ENCODE measurements around the gene RNLS.
"Not testable (repeated sequence)": the region's sequence is repeated elsewhere in the genome, so short reads cannot be mapped to it uniquely, and the experiment has no call there.

The RNLS gene

GRCh38 chr10:88383276-88383675, 199.8 kb downstream of the RNLS start:
- DNase-seq, result no peak

GRCh38 chr10:88382699-88383098, 200.4 kb downstream of the RNLS start:
- DNase-seq, result no peak

- peak; percentile 79 for DNase-seq
Measured at GRCh38 chr10:88379575-88379974, 203.5 kb downstream of the RNLS start.

- no peak for DNase-seq
Measured at GRCh38 chr10:88377510-88377909, 205.6 kb downstream of the RNLS start.

GRCh38 chr10:88374392-88375175, 208.5 kb downstream of the RNLS start:
- no peak for DNase-seq

GRCh38 chr10:88372881-88373592, 210.1 kb downstream of the RNLS start:
- no peak for DNase-seq

GRCh38 chr10:88372051-88372715, 210.9 kb downstream of the RNLS start:
- no peak for DNase-seq

GRCh38 chr10:88370713-88371112, 212.4 kb downstream of the RNLS start:
- DNase-seq, result no peak

GRCh38 chr10:88366772-88367171, 216.3 kb downstream of the RNLS start:
- no peak for DNase-seq

- DNase-seq, result no peak
Measured at GRCh38 chr10:88361995-88362807, 220.9 kb downstream of the RNLS start.

GRCh38 chr10:88361494-88361893, 221.6 kb downstream of the RNLS start:
- no peak for DNase-seq

- DNase-seq, result not testable (repeated sequence)
Measured at GRCh38 chr10:88355750-88356149, 227.4 kb downstream of the RNLS start.

GRCh38 chr10:88347597-88348304, 235.4 kb downstream of the RNLS start:
- no peak for DNase-seq

- peak; percentile 4 for DNase-seq
Measured at GRCh38 chr10:88347022-88347421, 236.1 kb downstream of the RNLS start.

- DNase-seq, result peak; percentile 29
Measured at GRCh38 chr10:88346144-88346977, 236.8 kb downstream of the RNLS start.

GRCh38 chr10:88343761-88344484, 239.2 kb downstream of the RNLS start:
- no peak for DNase-seq

- DNase-seq, result no peak
Measured at GRCh38 chr10:88342733-88343310, 240.3 kb downstream of the RNLS start.

- no peak for DNase-seq
Measured at GRCh38 chr10:88337134-88337533, 246.0 kb downstream of the RNLS start.

- DNase-seq, result no peak
Measured at GRCh38 chr10:88336334-88336733, 246.8 kb downstream of the RNLS start.

GRCh38 chr10:88333248-88333630, 249.9 kb downstream of the RNLS start:
- no peak for DNase-seq

Measured in fibroblast of skin of right biceps (primary cell).